T47D (cell line): ENCODE results near the gene DGKE.

ENCODE experiments used
- DNase-seq, 2 experiments: peaks; one replicate each; pipeline versions ENCODE4 v3.0.0 to v3.0.0-alpha.2; 2011 to 2012; ENCODE audit warnings: low read depth in 1 of 2, low spot score in 1 of 2
- JUND ChIP-seq: IDR thresholded peaks from 2 replicates; pipeline ENCODE4 v1.6.1; 2012; ENCODE audit warnings: low read depth
- in situ Hi-C: cut with HindIII; loops from 2 replicates; pipeline ENCODE4 v1.10.0; 2016; ENCODE audit warnings: low sequenced_read_pairs, low pct_unique_long_range_greater_than_20kb

Gene DGKE

DNA sequence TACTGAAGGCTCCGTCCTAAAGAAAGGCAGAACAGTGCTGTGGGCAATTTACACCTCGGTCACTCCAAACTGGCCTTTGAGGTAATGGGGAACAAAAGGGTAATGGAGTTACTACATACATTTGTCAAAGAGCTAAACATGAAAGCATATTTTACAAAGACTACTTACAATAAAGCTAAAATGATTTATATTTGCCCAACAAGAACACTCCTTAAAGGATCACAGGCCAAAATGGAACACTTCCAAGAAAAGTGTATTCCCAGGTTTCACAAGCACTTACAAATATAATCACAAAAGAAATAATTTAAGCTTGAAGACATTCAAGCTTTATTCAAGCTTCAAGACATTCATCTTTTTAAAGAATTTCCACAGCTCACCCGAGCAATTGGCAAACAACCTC, 29.5 kb upstream of the DGKE start:
- TF ChIP-seq JUND: no peak
- in situ Hi-C loops: no loop called here
- DNase-seq: no peak

DNA sequence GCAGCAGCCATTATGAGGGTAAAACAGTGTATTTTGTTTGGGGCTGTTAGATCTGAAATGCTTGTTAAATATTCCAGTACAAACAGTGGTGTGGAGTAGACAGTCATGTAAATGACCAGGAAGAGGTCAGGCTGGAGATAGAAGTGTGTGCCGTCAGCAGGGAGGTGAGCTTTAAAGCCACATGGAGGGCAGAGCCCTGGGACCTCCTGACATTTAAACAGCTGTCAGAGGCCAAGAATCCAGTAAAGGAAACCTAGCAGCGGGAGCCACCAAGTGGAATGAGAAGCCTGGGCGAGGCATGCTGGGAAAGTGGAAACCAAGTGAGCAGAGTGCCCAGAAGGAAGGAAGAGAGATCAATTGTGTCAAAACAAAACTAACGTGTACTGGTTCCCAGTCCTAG, 27.0 kb upstream of the DGKE start:
- in situ Hi-C loops: no loop called here
- no peak for DNase-seq

DNA sequence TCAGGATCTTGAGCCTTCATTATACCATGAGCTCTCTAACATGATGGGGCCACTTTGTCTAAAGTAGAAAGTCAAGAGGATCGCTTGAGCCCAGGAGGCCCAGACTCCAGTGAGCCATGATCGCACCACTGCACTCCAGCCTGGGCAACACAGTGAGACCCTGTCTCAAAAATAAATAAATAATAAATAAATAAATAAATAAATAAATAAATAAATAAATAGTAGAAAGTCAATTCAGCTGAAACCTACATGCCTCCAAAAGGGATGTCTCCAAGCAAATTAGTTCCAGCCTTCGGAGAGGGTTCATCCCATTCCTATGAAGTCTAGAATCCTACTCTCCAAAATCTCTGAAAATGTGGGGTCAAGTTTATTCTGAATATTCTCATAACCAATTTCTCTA, 26.2 kb upstream of the DGKE start:
- in situ Hi-C loops: no loop called here
- no peak for TF ChIP-seq JUND

More for the DNA sequence above, 27.0 kb upstream of the DGKE start:
- TF ChIP-seq JUND: no peak

DNA sequence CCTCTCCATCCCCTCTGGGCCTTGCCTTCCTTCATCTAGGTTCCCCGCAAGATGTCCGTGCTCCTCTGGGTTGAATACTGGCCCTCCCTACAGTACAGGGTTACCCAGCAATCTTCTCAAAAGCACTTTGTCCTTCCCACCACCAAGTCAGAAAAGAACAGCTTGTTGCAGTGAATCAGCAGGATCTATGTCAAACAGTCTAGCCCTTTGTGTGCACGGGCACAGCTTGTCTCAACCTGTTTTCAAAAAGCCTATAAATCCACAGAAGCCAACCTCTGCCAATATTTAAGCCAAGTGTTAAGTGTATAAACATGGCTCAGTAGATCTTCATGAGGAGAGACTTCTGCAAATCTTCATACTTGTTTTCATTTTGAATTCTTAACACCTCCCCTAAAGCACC, 25.4 kb upstream of the DGKE start:
- DNase-seq: peak; percentile 54 to 86
- TF ChIP-seq JUND: no peak
- in situ Hi-C loops: no loop called here

More for the DNA sequence above, 26.2 kb upstream of the DGKE start:
- DNase-seq: no peak

DNA sequence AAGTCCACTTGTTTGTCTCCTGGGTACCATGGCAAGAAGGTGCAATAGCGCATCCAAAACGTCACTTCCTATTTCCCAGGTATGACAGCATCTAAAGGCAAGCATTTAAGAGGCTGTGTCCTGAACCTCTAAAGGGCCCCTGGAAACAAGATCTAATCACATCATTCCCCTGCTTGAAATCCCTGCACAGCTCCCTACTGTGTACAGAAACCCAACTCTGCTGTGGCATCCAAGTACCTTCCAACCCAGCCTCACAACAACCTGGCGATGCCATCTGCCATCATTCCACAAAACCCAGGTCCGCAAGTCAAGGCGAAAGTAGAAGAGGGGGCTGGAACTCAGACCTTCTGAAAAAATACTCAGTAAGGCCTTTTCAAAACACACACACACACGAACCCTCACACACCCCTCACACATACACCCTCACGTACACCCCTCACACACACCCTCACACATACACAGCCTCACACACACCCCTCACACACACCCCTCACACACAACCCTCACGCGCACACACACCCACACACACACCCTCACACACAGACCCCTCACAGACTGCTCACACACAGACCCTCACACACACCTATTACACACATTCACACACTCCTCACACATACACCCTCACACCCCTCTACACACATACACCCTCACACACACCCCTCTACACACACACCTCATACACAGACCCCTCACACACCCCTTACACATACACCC, 24.7 kb upstream of the DGKE start:
- in situ Hi-C loops: no loop called here
- no peak for TF ChIP-seq JUND
- DNase-seq: peak in 1 of 2 experiments; percentile 35

DNA sequence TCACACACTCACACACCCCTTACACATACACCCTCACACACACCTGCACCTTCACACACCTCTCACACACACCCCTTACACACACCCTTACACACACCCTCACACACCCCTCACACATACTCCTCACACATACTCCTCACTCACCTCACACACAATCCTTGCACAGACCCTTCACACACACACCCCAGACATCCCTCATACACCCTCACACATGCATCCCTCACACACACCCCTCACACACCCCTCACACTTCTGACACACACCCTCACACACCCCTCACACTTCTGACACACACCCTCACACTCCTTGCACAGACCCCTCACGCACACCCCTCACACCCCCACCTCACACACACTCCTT, 24.2 kb upstream of the DGKE start:
- no peak for TF ChIP-seq JUND
- in situ Hi-C loops: no loop called here
- DNase-seq: no peak

DNA sequence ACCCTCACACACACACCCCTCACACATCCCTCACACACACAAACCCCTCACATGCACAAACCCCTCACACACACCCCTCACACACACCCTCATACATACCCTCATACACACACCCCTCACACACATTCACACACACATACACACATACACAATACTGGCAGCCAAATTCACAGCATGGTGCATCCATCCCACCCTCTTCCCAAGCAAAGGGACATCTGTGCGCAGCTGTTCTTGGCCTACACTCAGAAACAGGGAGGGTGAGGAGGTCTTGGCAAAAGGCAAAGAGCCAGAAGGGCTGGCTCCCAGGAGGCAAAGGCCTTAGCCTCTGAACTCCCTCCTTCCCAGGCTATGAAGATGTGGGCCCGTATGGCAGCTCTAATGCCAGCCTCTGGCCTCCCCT, 23.6 kb upstream of the DGKE start:
- in situ Hi-C loops: no loop called here

DNA sequence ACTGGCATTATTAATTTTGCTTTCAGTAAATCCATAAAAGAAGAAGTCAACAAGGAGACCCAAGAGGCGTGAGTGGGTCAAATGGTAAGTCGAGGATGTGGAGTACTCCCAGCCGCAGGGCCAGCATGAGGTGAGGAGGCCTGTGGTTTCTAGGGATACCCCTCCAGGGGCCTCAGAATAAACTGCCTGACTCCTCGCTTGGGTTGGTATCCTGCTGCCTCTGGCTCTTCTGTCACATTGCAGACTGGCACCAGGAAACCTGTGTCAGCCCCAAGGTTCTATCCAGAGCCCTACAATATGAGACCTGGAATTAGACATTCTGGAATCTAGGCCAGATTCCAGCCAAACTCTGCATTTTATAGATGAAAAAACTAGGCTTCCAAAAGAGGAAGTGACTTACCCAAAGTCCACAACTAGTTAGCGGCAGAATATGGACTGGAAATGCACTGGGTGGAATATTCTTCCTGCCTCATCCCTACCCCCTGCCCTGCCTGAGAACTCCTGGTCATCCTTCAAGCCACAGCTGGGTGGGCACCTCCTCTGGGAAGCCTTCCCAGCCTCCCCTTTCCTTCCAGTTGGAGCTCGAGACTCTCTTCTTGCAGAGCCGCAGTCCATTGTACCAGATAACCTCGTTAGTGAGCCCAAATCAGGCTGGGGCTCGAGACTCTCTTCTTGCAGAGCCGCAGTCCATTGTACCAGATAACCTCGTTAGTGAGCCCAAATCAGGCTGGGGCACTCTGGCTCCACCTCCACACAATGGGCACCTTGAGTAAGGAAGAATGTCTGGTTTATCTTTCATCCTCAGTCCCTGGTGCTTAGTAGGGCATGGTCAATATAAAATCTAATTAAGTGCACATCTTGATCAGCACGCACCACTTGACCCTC, 22.8 kb upstream of the DGKE start:
- in situ Hi-C loops: no loop called here
- TF ChIP-seq JUND: no peak
- no peak for DNase-seq

More for the DNA sequence above, 23.6 kb upstream of the DGKE start:
- DNase-seq: no peak
- no peak for TF ChIP-seq JUND

DNA sequence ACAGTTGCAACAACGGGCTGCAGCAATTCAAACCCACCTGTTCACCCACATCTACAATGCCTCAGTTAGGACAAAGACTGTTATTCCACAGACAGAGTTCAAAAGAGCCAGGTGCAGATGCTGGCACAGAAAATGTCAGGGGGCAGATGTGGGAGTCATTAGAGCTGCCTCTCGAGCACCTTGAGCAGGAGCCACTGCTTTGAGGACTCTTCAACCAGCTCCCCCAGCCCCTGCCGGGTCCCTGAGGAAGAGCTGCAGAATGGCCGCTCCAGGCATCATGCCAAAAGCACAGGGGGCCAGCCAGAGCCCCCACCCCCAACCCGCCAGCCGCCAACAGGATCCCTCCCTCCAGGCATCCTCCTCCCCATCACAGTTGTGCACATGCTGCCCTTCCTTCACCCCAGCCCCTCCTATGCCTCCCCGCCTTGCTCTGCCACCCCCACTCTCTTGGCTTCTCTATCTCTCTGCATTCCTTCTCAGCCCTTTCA, 21.0 kb upstream of the DGKE start:
- in situ Hi-C loops: no loop called here
- TF ChIP-seq JUND: no peak
- DNase-seq: no peak

DNA sequence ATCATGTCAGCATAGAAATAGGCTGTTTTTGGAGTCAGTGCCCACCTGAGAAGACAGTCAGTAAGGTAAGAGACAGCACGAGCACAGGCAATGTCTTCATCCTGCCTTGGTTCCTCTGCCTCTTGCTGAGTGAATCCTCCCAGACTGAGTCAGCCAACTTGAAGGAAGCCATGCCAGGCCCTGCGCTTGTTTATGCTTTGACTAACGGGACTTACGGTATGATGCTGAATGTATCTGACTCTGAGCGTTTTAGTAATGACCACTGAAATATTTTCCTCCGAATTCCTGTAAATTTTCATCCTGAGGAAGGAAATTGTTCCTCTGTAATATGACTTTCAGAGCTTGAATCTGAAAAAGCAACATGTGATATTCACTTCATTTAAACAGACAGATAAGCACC, 18.2 kb upstream of the DGKE start:
- DNase-seq: no peak
- in situ Hi-C loops: no loop called here
- no peak for TF ChIP-seq JUND

DNA sequence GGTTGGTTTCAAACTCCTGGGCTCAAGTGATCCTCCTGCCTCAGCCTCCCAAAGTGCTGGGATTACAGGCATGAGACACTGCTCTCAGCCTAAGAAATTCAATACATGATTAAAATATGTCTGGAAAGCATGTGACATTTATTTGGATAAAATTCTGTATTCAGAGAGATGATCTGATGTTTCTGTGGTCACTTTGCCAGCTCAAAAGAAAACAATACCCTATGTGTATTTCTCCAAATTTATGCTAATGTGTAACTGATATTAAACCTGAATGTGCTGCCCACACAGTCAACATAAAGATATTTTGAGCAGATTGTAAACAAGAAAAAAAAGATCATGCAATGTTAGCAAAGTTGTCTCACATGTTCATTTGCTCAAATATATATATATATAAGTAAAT, 16.9 kb upstream of the DGKE start:
- in situ Hi-C loops: no loop called here
- no peak for TF ChIP-seq JUND
- no peak for DNase-seq

DNA sequence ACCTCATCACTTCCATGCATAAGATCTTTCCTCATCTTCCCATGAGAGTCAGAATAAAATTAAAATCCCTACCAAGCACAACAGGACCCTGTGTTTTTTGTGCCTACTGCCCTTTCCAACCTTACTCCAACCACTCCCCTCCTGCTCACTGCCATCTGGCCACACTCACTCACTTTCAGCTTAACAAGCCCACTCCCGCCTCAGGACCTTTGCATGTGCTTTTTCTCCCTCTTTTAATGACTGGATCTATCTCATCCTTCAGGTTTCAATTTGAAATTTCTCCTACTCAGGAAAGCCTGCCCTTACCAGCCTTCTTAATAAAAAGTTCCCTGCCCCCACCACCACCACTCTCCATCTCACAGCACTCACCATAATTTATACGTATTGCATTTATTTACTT, 14.9 kb upstream of the DGKE start:
- no peak for TF ChIP-seq JUND
- DNase-seq: no peak
- in situ Hi-C loops: no loop called here

DNA sequence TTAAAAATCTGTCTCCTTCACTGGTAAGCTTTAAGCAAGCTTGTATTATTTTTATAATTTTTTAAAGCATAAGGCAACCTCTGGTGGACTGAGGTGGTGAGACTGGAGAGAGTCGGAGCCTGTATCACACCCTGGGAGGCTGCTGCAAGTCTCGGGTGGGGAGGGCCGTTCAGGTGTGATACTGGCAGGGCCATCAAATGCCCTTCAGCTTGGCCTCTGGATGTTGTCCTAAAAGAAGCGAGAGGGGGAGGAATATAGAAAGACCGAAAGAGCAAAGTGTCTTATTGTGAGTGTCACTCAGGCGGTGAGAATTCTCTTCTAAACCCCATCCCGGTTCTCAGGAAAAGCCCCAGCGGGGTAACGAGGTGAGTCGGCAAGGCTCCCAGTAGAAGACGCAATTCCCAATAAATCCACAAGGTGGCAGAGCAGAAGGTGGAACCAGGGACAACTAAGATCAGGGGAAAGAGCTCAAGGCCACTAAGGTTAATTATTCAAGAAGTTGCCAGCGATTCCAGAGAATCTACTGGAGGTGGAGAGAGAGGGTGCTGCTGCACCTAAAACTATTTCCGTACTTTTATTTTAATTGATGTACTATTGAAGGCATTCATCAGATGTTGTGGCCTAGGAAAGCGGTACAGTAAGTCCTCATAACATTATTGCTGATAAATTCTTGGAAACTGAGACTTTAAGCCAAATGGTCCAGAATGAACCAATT, 14.4 kb upstream of the DGKE start:
- in situ Hi-C loops: no loop called here
- DNase-seq: peak; percentile 63 to 84
- TF ChIP-seq JUND: no peak
